Neuronal stem cell (in vitro differentiated cells): ENCODE data around the gene NRG3.
"Not testable (repeated sequence)": the region's sequence is repeated elsewhere in the genome, so short reads cannot be mapped to it uniquely, and the experiment has no call there.

Source experiments
- DNase-seq: peaks from one replicate; pipeline ENCODE4 v3.0.0-alpha.2; 2013; ENCODE audit warnings: low spot score
- H2AFZ ChIP-seq: one replicate; pipeline ENCODE4 v1.6.1; 2013; ENCODE audit warnings: mild to moderate bottlenecking, low read length, inconsistent platforms
- H2AK5ac ChIP-seq: 2 replicates; pipeline ENCODE4 v1.6.1; 2013; ENCODE audit warnings: low read depth, mild to moderate bottlenecking, inconsistent platforms, low read length, moderate library complexity, mixed read lengths
- H2BK120ac ChIP-seq: 2 replicates; pipeline ENCODE4 v1.6.1; 2013; ENCODE audit warnings: low read depth, mild to moderate bottlenecking, inconsistent platforms, low read length, moderate library complexity, mixed read lengths
- H2BK12ac ChIP-seq: one replicate; pipeline ENCODE4 v1.6.1; 2013; ENCODE audit warnings: low read length, inconsistent platforms
- H2BK15ac ChIP-seq: 2 replicates; pipeline ENCODE4 v1.6.1; 2013; ENCODE audit warnings: mild to moderate bottlenecking, low read length, inconsistent platforms, mixed read lengths
- H2BK5ac ChIP-seq: one replicate; pipeline ENCODE4 v1.6.1; 2013; ENCODE audit warnings: inconsistent platforms, mild to moderate bottlenecking, low read length, moderate library complexity
- H3K14ac ChIP-seq: one replicate; pipeline ENCODE4 v1.6.1; 2013; ENCODE audit warnings: low read length, inconsistent platforms
- H3K18ac ChIP-seq: 2 replicates; pipeline ENCODE4 v1.6.1; 2013; ENCODE audit warnings: low read length, inconsistent platforms
- H3K23ac ChIP-seq: 2 replicates; pipeline ENCODE4 v1.6.1; 2013; ENCODE audit warnings: low read depth, mild to moderate bottlenecking, mixed read lengths, low read length, inconsistent platforms; ENCODE audit not compliant: poor library complexity
- H3K27ac ChIP-seq: replicated peaks from 3 replicates; pipeline ENCODE4 v1.5.1; 2013; ENCODE audit warnings: low read length, inconsistent platforms
- H3K27me3 ChIP-seq, 3 experiments: 2 replicates each; pipeline ENCODE4 v1.6.1; 2013; ENCODE audit warnings: low read length in 3 of 3, mild to moderate bottlenecking in 2 of 3, inconsistent platforms in 1 of 3, low read depth in 1 of 3, mixed read lengths in 1 of 3, moderate library complexity in 1 of 3; ENCODE audit not compliant: control insufficient read depth in 3 of 3, insufficient read depth in 3 of 3
- H3K36me3 ChIP-seq, 2 donors: replicated peaks in 1 of 2; 2 replicates each; pipeline ENCODE4 v1.6.1; 2013; ENCODE audit warnings: low read length in 2 of 2; ENCODE audit not compliant: control insufficient read depth in 2 of 2, insufficient read depth in 2 of 2
- H3K4ac ChIP-seq: 2 replicates; pipeline ENCODE4 v1.6.1; 2013; ENCODE audit warnings: inconsistent platforms, mild to moderate bottlenecking, low read length, moderate library complexity
- H3K4me1 ChIP-seq, 2 donors: 1 replicate in 1 of 2; 2 replicates in 1 of 2; pipeline ENCODE4 v1.6.1; 2013; ENCODE audit warnings: low read length in 2 of 2, low read depth in 1 of 2; ENCODE audit not compliant: control insufficient read depth in 2 of 2, insufficient read depth in 1 of 2
- H3K4me2 ChIP-seq: one replicate; pipeline ENCODE4 v1.6.1; 2013; ENCODE audit warnings: mild to moderate bottlenecking, low read length, inconsistent platforms; ENCODE audit not compliant: insufficient read depth, poor library complexity, severe bottlenecking
- H3K4me3 ChIP-seq, 2 donors: 2 replicates each; pipeline ENCODE4 v1.5.1; 2013; ENCODE audit warnings: low read length in 2 of 2, mild to moderate bottlenecking in 2 of 2, inconsistent platforms in 1 of 2, moderate library complexity in 1 of 2
- H3K79me1 ChIP-seq: one replicate; pipeline ENCODE4 v1.6.1; 2013; ENCODE audit warnings: low read depth, mild to moderate bottlenecking, inconsistent platforms, low read length, moderate library complexity
- H3K9ac ChIP-seq: one replicate; pipeline ENCODE4 v1.6.1; 2013; ENCODE audit warnings: mild to moderate bottlenecking, low read depth, low read length, inconsistent platforms; ENCODE audit not compliant: poor library complexity
- H3K9me3 ChIP-seq, 2 donors: replicated peaks in 1 of 2; 2 replicates each; pipeline versions ENCODE3 to v1.6.1; 2013; ENCODE audit warnings: low read length in 2 of 2, mild to moderate bottlenecking in 2 of 2, inconsistent platforms in 1 of 2, low read depth in 1 of 2, mixed read lengths in 1 of 2, moderate library complexity in 1 of 2; ENCODE audit not compliant: control insufficient read depth in 2 of 2, insufficient read depth in 1 of 2
- H4K8ac ChIP-seq: one replicate; pipeline ENCODE4 v1.6.1; 2013; ENCODE audit warnings: low read depth, mild to moderate bottlenecking, inconsistent platforms, low read length, moderate library complexity
- H4K91ac ChIP-seq: one replicate; pipeline ENCODE4 v1.6.1; 2013; ENCODE audit warnings: low read length, low read depth, mild to moderate bottlenecking, inconsistent platforms; ENCODE audit not compliant: poor library complexity
- whole genome bisulfite sequencing, 2 donors: extraction: QIAGEN DNeasy Blood & Tissue Kit; methylation state at CpG; one replicate each; pipeline ENCODE4 v1.1.7; 2013; ENCODE audit warnings: missing lambda C conversion rate in 2 of 2, mixed read lengths in 1 of 2; ENCODE audit not compliant: insufficient read length in 2 of 2, insufficient replicate concordance in 1 of 2; ENCODE audit errors: extremely low coverage in 2 of 2; 5-methylcytosine and 5-hydroxymethylcytosine counted together

The NRG3 gene

GRCh38 chr10:82335831-82336230 lies 460.8 kb downstream of the NRG3 start:
- Histone ChIP-seq H2BK15ac (no peak overlapping the region), H4K8ac (no peak overlapping the region), H3K27me3 (no peaks in the 10 kb centered on the region), H3K23ac (no peak overlapping the region), H2AK5ac (no peak overlapping the region), H2BK120ac (no peak overlapping the region), H3K4ac (no peak overlapping the region), H3K9me3 (no peaks in the 10 kb centered on the region), H3K14ac (no peak overlapping the region), H3K36me3 (no peaks in the 10 kb centered on the region), H3K4me3 (no peak overlapping the region), H2BK5ac (no peak overlapping the region), H3K4me1 (no peaks in the 10 kb centered on the region), H3K79me1 (no peaks in the 10 kb centered on the region), H3K18ac (no peak overlapping the region), H3K27ac (no peak overlapping the region), H3K4me2 (no peak overlapping the region), H2AFZ (no peak overlapping the region), H4K91ac (no peak overlapping the region), H2BK12ac (no peak overlapping the region), H3K9ac (no peak overlapping the region)
- DNase-seq, result no peak
- WGBS, 2 donors, result no CpG with 5 or more reads among the region's 1 CpG

GRCh38 chr10:82340166-82340565 lies 465.2 kb downstream of the NRG3 start:
- no peak overlapping the region for H4K91ac ChIP-seq
- H2AFZ ChIP-seq, result no peak overlapping the region
- H4K8ac ChIP-seq, result no peak overlapping the region
- no peak overlapping the region for H3K4ac ChIP-seq
- H3K27ac ChIP-seq, result no peak overlapping the region
- H3K4me3 ChIP-seq, result no peak overlapping the region
- H2BK12ac ChIP-seq, result no peak overlapping the region
- no peaks in the 10 kb centered on the region for H3K9me3 ChIP-seq
- H3K4me2 ChIP-seq, result no peak overlapping the region
- no peak overlapping the region for H3K23ac ChIP-seq
- H3K79me1 ChIP-seq, result no peaks in the 10 kb centered on the region
- H2BK120ac ChIP-seq, result no peak overlapping the region
- no peak for DNase-seq
- no peak overlapping the region for H2BK15ac ChIP-seq
- no peaks in the 10 kb centered on the region for H3K36me3 ChIP-seq
- H3K18ac ChIP-seq, result no peak overlapping the region
- H2AK5ac ChIP-seq, result no peak overlapping the region
- no peak overlapping the region for H3K9ac ChIP-seq
- WGBS, 2 donors, result no CpG with 5 or more reads among the region's 2 CpGs
- H2BK5ac ChIP-seq, result no peak overlapping the region
- H3K4me1 ChIP-seq, result no peaks in the 10 kb centered on the region
- no peaks in the 10 kb centered on the region for H3K27me3 ChIP-seq
- H3K14ac ChIP-seq, result no peak overlapping the region

- not testable (repeated sequence) for H4K91ac ChIP-seq, H3K4me3 ChIP-seq, H3K4ac ChIP-seq, H2BK120ac ChIP-seq, H2BK15ac ChIP-seq, DNase-seq, H3K79me1 ChIP-seq, H3K4me2 ChIP-seq, H3K36me3 ChIP-seq, H2BK5ac ChIP-seq, H2AK5ac ChIP-seq, H2BK12ac ChIP-seq, H3K18ac ChIP-seq, H3K4me1 ChIP-seq, H3K27ac ChIP-seq, H2AFZ ChIP-seq, H3K9ac ChIP-seq, H3K9me3 ChIP-seq, H3K27me3 ChIP-seq, H3K14ac ChIP-seq, H4K8ac ChIP-seq, H3K23ac ChIP-seq
- no CpG with 5 or more reads among the region's 26 CpGs for WGBS, 2 donors
Observed at GRCh38 chr10:82349590-82349989, 474.6 kb downstream of the NRG3 start.

GRCh38 chr10:82353381-82353780 lies 478.4 kb downstream of the NRG3 start:
- Histone ChIP-seq H2BK120ac (no peak overlapping the region), H3K14ac (no peak overlapping the region), H3K9ac (no peak overlapping the region), H2AFZ (no peak overlapping the region), H3K18ac (no peak overlapping the region), H3K4me3 (no peak overlapping the region), H3K9me3 (no peaks in the 10 kb centered on the region), H2AK5ac (no peak overlapping the region), H4K91ac (no peak overlapping the region), H3K27ac (no peak overlapping the region), H4K8ac (no peak overlapping the region), H3K79me1 (no peaks in the 10 kb centered on the region), H2BK5ac (no peak overlapping the region), H3K4me1 (peaks cover 0 to 3% of the 10 kb centered on the region in 2 donors), H3K36me3 (no peaks in the 10 kb centered on the region), H3K23ac (no peak overlapping the region), H3K4ac (no peak overlapping the region), H3K27me3 (no peaks in the 10 kb centered on the region), H2BK15ac (no peak overlapping the region), H2BK12ac (no peak overlapping the region), H3K4me2 (no peak overlapping the region)
- no peak for DNase-seq
- WGBS, 2 donors, result no CpG with 5 or more reads among the region's 3 CpGs
